ENCODE results near the gene CREBRF. TPM values are rescaled to one million over a fixed set of nuclear protein-coding genes. Genes with fewer than 3 reads are reported as not detected.

CREBRF gene
- total RNA-seq, 4 donors from 2014 or later, result 24.3 to 40.6 (median 32.3) TPM

- H3K4me3 ChIP-seq, result no peak overlapping the region
- H3K4me1 ChIP-seq, result peaks cover 0 to 13% (median 6%) of the 10 kb centered on the region in 4 donors
- 87 to 89% methylated on average over 4 of the region's 4 CpGs for WGBS, 2 donors (ENCODE audit: low coverage in 1 of 2)
- intact Hi-C loops (cut with DNase I; ENCODE audit: low total_unique reads), result loop anchor here (10.0 kb wide), 1 partner anchor 156 kb away; the partner anchor contains the start of gene ATP6V0E1
- in situ Hi-C loops (cut with MboI; ENCODE audit: low pct_ligation_motif_present in 1 of 4, low pct_unique_long_range_greater_than_20kb in 1 of 4, low sequenced_read_pairs in 3 of 4), result loop anchor here (10.0 to 25.0 kb wide), 3 partner anchors 136 to 428 kb away; partner anchors contain the start of gene ATP6V0E1 (in 3 of the 4)
- no peaks in the 10 kb centered on the region for H3K27me3 ChIP-seq
- DNase-seq, result no peak
- H3K27ac ChIP-seq, result no peak overlapping the region
- TF ChIP-seq EP300 (IDR thresholded peaks at IDR 0.05; ENCODE audit: low read depth) (no peak), POLR2AphosphoS5 (IDR thresholded peaks at IDR 0.05) (no peak), POLR2A (IDR thresholded peaks at IDR 0.05) (no peak), CTCF (IDR thresholded peaks at IDR 0.05) (no peak)
- H3K9me3 ChIP-seq, result no peaks in the 10 kb centered on the region
- peaks cover 0 to 8% (median 3%) of the 10 kb centered on the region in 4 donors for H3K36me3 ChIP-seq
Measured at GRCh38 chr5:173140769-173141168, 84.6 kb downstream of the CREBRF start.

GRCh38 chr5:173143567-173143966 is 87.4 kb downstream of the CREBRF start:
- TF ChIP-seq EP300 (IDR thresholded peaks at IDR 0.05; ENCODE audit: low read depth) (no peak), POLR2AphosphoS5 (IDR thresholded peaks at IDR 0.05) (no peak), POLR2A (IDR thresholded peaks at IDR 0.05) (no peak), CTCF (IDR thresholded peaks at IDR 0.05) (no peak)
- Histone ChIP-seq H3K27ac (no peak overlapping the region), H3K27me3 (no peaks in the 10 kb centered on the region), H3K4me3 (no peak overlapping the region), H3K4me1 (peaks cover 0 to 13% (median 6%) of the 10 kb centered on the region in 4 donors), H3K9me3 (no peaks in the 10 kb centered on the region), H3K36me3 (peaks cover 0 to 13% (median 0%) of the 10 kb centered on the region in 4 donors)
- in situ Hi-C loops (cut with MboI; ENCODE audit: low pct_ligation_motif_present in 1 of 4, low pct_unique_long_range_greater_than_20kb in 1 of 4, low sequenced_read_pairs in 3 of 4) (loop anchor here (10.0 to 25.0 kb wide), 3 partner anchors 139 to 431 kb away; partner anchors contain the start of gene ATP6V0E1 (in 3 of the 4)), intact Hi-C loops (cut with DNase I; ENCODE audit: low total_unique reads) (loop anchor here (10.0 kb wide), 1 partner anchor 159 kb away; the partner anchor contains the start of gene ATP6V0E1)
- DNase-seq, result no peak
- WGBS, 2 donors (ENCODE audit: low coverage in 1 of 2), result 84 to 87% methylated on average over 7 to 8 of the region's 8 CpGs

GRCh38 chr5:173144200-173145176 is 88.3 kb downstream of the CREBRF start, which contains the start of gene BNIP1:
BNIP1 (plus strand) TSS chr5:173144531; CDS start chr5:173144546, 15 bp downstream.
- DNase-seq, result peak; percentile 99
- H3K4me3 ChIP-seq, result peak within 1 kb of the TSS; percentile 59 to 96 (median 77)
- peaks cover 0 to 13% (median 6%) of the 10 kb centered on the region in 4 donors for H3K4me1 ChIP-seq
- no peaks in the 10 kb centered on the region for H3K9me3 ChIP-seq
- 0% methylated on average over 11 to 48 of the region's 48 CpGs for WGBS, 2 donors (ENCODE audit: low coverage in 1 of 2)
- intact Hi-C loops (cut with DNase I; ENCODE audit: low total_unique reads) (loop anchor here (10.0 kb wide), 1 partner anchor 160 kb away; the partner anchor contains the start of gene ATP6V0E1), in situ Hi-C loops (cut with MboI; ENCODE audit: low pct_ligation_motif_present in 1 of 4, low pct_unique_long_range_greater_than_20kb in 1 of 4, low sequenced_read_pairs in 3 of 4) (loop anchor here (10.0 to 25.0 kb wide), 3 partner anchors 140 to 432 kb away; partner anchors contain the start of gene ATP6V0E1 (in 3 of the 4))
- no peaks in the 10 kb centered on the region for H3K27me3 ChIP-seq
- peak within 1 kb of the TSS; percentile 87 to 95 (median 90) for H3K27ac ChIP-seq
- TF ChIP-seq POLR2AphosphoS5 (IDR thresholded peaks at IDR 0.05), result peak; percentile 58 to 80 (median 69)
- TF ChIP-seq POLR2A (IDR thresholded peaks at IDR 0.05), result peak; percentile 75
- peak; percentile 86 to 97 (median 92) for TF ChIP-seq CTCF (IDR thresholded peaks at IDR 0.05)
- TF ChIP-seq EP300 (IDR thresholded peaks at IDR 0.05; ENCODE audit: low read depth), result no peak
- H3K36me3 ChIP-seq, result peaks cover 0 to 10% (median 4%) of the 10 kb centered on the region in 4 donors
